KMS-11 (cell line): Measurements from ENCODE around the gene SFXN1.

Experiments used
- H2AFZ ChIP-seq: fragments of 200-600 bp; sonication (generic); 2 replicates; pipeline ENCODE4 v1.6.1; 2016; ENCODE audit warnings: antibody characterized with exemption, mixed run types, low read depth
- H3K27ac ChIP-seq: fragments of 200-600 bp; sonication (generic); 2 replicates; pipeline ENCODE4 v1.6.1; 2016; ENCODE audit warnings: mild to moderate bottlenecking, mixed run types
- H3K27me3 ChIP-seq: fragments of 200-600 bp; sonication (generic); 2 replicates; pipeline ENCODE4 v1.6.1; 2017; ENCODE audit warnings: mild to moderate bottlenecking, low read depth, mixed run types, moderate library complexity; ENCODE audit not compliant: insufficient read depth
- H3K36me3 ChIP-seq: fragments of 200-600 bp; sonication (generic); 2 replicates; pipeline ENCODE4 v1.6.1; 2017; ENCODE audit warnings: mild to moderate bottlenecking, mixed run types; ENCODE audit not compliant: insufficient read depth
- H3K4me1 ChIP-seq: fragments of 200-600 bp; sonication (generic); 2 replicates; pipeline ENCODE4 v1.6.1; 2016; ENCODE audit warnings: mild to moderate bottlenecking, low read depth, mixed run types; ENCODE audit not compliant: poor library complexity, severe bottlenecking
- H3K4me2 ChIP-seq: fragments of 200-600 bp; sonication (generic); 2 replicates; pipeline ENCODE4 v1.7.0; 2016; ENCODE audit warnings: mild to moderate bottlenecking, mixed run types
- H3K4me3 ChIP-seq: fragments of 200-600 bp; sonication (generic); IDR thresholded peaks from 2 replicates; pipeline ENCODE4 v1.6.1; 2017; ENCODE audit warnings: low read depth, low read length, mixed read lengths; ENCODE audit not compliant: insufficient read depth
- H3K79me2 ChIP-seq: fragments of 200-600 bp; sonication (generic); 2 replicates; pipeline ENCODE4 v1.6.1; 2016; ENCODE audit warnings: low read depth, mixed run types; ENCODE audit not compliant: insufficient read depth
- H3K9ac ChIP-seq: fragments of 200-600 bp; sonication (generic); 2 replicates; pipeline ENCODE4 v1.6.1; 2016; ENCODE audit warnings: mild to moderate bottlenecking, mixed run types
- H4K20me1 ChIP-seq: fragments of 200-600 bp; sonication (generic); 2 replicates; pipeline ENCODE4 v1.6.1; 2016; ENCODE audit warnings: mild to moderate bottlenecking, mixed run types; ENCODE audit not compliant: insufficient read depth
- CTCF ChIP-seq: fragments of 200-600 bp; sonication (generic); conservative IDR thresholded peaks from 2 replicates; pipeline ENCODE4 v1.6.1; 2017; ENCODE audit warnings: low read depth, mild to moderate bottlenecking, antibody characterized with exemption, low read length, moderate library complexity, mixed read lengths

The SFXN1 gene

GRCh38 chr5:175573493-175574269, 95.3 kb downstream of the SFXN1 start:
- Histone ChIP-seq H3K36me3 (no peaks in the 10 kb centered on the region), H3K27me3 (no peaks in the 10 kb centered on the region), H3K4me3 (no peak overlapping the region), H3K27ac (no peak overlapping the region), H3K4me2 (no peak overlapping the region), H3K9ac (no peak overlapping the region), H4K20me1 (no peaks in the 10 kb centered on the region), H2AFZ (no peak overlapping the region), H3K79me2 (no peaks in the 10 kb centered on the region), H3K4me1 (no peaks in the 10 kb centered on the region)
- TF ChIP-seq CTCF: no peak

DNA sequence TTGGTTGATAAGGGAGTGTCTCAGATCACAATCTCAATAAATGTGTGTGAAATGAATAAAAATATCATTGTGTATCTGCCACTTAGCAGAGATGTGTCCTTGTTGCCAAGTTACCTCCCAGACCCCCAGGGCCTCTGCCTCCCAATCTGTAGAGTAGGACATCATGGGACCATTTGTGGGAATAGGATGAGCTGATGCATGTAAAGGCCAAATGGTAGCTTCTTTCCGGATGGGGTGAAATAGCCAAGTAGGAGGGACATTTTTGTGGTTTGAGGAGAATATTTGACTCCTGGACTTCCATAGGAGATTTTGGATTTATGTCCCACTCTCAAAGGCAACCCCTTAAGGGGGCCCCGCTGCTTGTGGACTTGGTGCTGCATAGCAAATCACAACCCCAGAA, 96.9 kb downstream of the SFXN1 start:
- Histone ChIP-seq H2AFZ (no peak overlapping the region), H4K20me1 (no peaks in the 10 kb centered on the region), H3K27ac (no peak overlapping the region), H3K4me1 (no peaks in the 10 kb centered on the region), H3K79me2 (no peaks in the 10 kb centered on the region), H3K4me3 (no peak overlapping the region), H3K36me3 (no peaks in the 10 kb centered on the region), H3K27me3 (no peaks in the 10 kb centered on the region), H3K9ac (no peak overlapping the region), H3K4me2 (no peak overlapping the region)
- no peak for TF ChIP-seq CTCF

DNA sequence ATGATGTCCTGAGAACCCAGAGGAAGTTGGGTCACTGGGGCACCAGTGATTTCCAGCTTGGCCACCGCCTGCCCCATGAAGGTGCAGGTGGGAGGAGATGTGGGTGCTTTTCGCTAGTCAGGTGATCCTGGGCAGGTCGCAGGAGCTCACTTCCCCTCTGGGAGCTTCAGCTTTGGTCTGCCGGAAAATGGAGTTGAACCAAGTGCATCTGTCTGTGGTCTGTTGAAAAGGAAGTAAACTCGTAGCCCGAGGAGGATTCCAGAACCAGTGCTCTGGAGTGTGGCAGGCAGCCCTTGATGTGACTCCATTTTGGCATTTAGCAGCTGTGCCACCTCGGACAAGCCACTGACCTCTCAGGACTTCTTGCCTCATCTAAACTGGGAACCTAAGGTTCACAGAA, 97.7 kb downstream of the SFXN1 start:
- Histone ChIP-seq H3K4me1 (no peaks in the 10 kb centered on the region), H3K27ac (no peak overlapping the region), H3K27me3 (no peaks in the 10 kb centered on the region), H3K36me3 (no peaks in the 10 kb centered on the region), H3K4me3 (no peak overlapping the region), H3K4me2 (no peak overlapping the region), H4K20me1 (no peaks in the 10 kb centered on the region), H3K79me2 (no peaks in the 10 kb centered on the region), H2AFZ (no peak overlapping the region), H3K9ac (no peak overlapping the region)
- TF ChIP-seq CTCF: no peak

DNA sequence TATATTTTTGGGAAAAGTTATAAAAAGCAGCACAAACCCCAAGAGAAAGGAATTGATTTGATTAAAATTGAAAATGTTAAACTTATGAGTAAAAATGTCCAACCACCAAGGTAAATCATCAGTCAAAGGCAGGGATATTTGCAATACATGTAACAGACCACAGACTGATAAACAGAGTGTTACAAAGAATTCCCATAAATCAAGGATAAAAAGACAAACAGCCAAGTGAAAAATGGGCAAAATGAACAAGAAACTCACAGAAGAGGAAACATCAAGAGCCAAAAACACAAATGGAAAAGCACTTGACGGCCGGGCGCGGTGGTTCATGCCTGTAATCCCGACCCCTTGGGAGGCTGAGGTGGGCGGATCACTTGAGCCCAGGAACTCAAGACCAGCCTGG, 98.2 kb downstream of the SFXN1 start:
- no peaks in the 10 kb centered on the region for H3K27me3 ChIP-seq
- H3K9ac ChIP-seq: no peak overlapping the region
- no peak overlapping the region for H3K4me3 ChIP-seq
- H4K20me1 ChIP-seq: no peaks in the 10 kb centered on the region
- H3K79me2 ChIP-seq: no peaks in the 10 kb centered on the region
- H3K4me1 ChIP-seq: no peaks in the 10 kb centered on the region
- H3K4me2 ChIP-seq: no peak overlapping the region
- H2AFZ ChIP-seq: no peak overlapping the region
- H3K27ac ChIP-seq: no peak overlapping the region
- TF ChIP-seq CTCF: no peak
- H3K36me3 ChIP-seq: no peaks in the 10 kb centered on the region
